Common myeloid progenitor, CD34-positive (primary cell): Measurements from ENCODE around the gene CCDC78.

Experiments
- CTCF ChIA-PET: fragments of 350-600 bp; sonication (Branson Sonifier 250); formaldehyde crosslinking; loops from one replicate; lab custom pipeline; 2021; ENCODE audit warnings: antibody characterized with exemption; lab: Charles Lee
- POLR2A ChIA-PET: fragments of 350-600 bp; sonication (Branson Sonifier 250); formaldehyde crosslinking; loops from one replicate; lab custom pipeline; 2021; ENCODE audit warnings: antibody characterized with exemption; lab: Charles Lee
- DNase-seq, 3 donors: peaks; one replicate each; pipeline versions ENCODE4 v3.0.0 to v3.0.0-alpha.2; 2013
- H3K27ac ChIP-seq, 2 experiments: 1 replicate in 1 of 2; 2 replicates in 1 of 2; pipeline ENCODE4 v1.7.0; 2013; ENCODE audit warnings: inconsistent platforms in 2 of 2, low read length in 2 of 2, mild to moderate bottlenecking in 2 of 2, low read depth in 1 of 2, moderate library complexity in 1 of 2; ENCODE audit not compliant: severe bottlenecking in 2 of 2, insufficient read depth in 1 of 2, poor library complexity in 1 of 2
- H3K27me3 ChIP-seq, 5 experiments: replicated peaks in 2 of 5; 1 replicate in 3 of 5; 2 replicates in 2 of 5; pipeline versions ENCODE4 v1.6.1 to v1.7.0; 2013; ENCODE audit warnings: low read length in 4 of 5, mild to moderate bottlenecking in 2 of 5, moderate library complexity in 2 of 5, inconsistent platforms in 1 of 5; ENCODE audit not compliant: insufficient read depth in 5 of 5, control insufficient read depth in 4 of 5
- H3K36me3 ChIP-seq, 4 experiments: 1 replicate in 2 of 4; 2 replicates in 2 of 4; pipeline versions ENCODE4 v1.6.1 to v1.7.0; 2013; ENCODE audit warnings: low read length in 3 of 4, control low read depth in 1 of 4, mild to moderate bottlenecking in 1 of 4; ENCODE audit not compliant: control insufficient read depth in 4 of 4, insufficient read depth in 4 of 4
- H3K4me1 ChIP-seq, 4 experiments: 1 replicate in 3 of 4; 2 replicates in 1 of 4; pipeline versions ENCODE4 v1.6.1 to v1.7.1; 2013; ENCODE audit warnings: low read length in 3 of 4, mild to moderate bottlenecking in 3 of 4, control low read depth in 1 of 4, inconsistent platforms in 1 of 4, moderate library complexity in 1 of 4; ENCODE audit not compliant: control insufficient read depth in 4 of 4, insufficient read depth in 4 of 4; ENCODE audit errors: control extremely low read depth in 1 of 4
- H3K4me3 ChIP-seq, 7 experiments: 1 replicate in 4 of 7; 2 replicates in 3 of 7; pipeline versions ENCODE4 v1.5.1 to v1.7.0; 2013; ENCODE audit warnings: mild to moderate bottlenecking in 7 of 7, low read length in 6 of 7, moderate library complexity in 6 of 7, inconsistent platforms in 2 of 7, low read depth in 2 of 7, control low read depth in 1 of 7; ENCODE audit not compliant: insufficient read depth in 4 of 7, control insufficient read depth in 1 of 7; ENCODE audit errors: extremely low read depth in 1 of 7
- H3K9me3 ChIP-seq, 5 experiments: 1 replicate in 4 of 5; 2 replicates in 1 of 5; pipeline versions ENCODE4 v1.6.1 to v1.7.1; 2013; ENCODE audit warnings: low read length in 4 of 5, mild to moderate bottlenecking in 2 of 5, inconsistent platforms in 1 of 5, low read depth in 1 of 5, moderate library complexity in 1 of 5; ENCODE audit not compliant: control insufficient read depth in 4 of 5, insufficient read depth in 2 of 5; ENCODE audit errors: control extremely low read depth in 1 of 5
- WGBS: methylation state at CpG from one replicate; pipeline ENCODE4 v1.1.5; 2013; ENCODE audit not compliant: insufficient coverage; 5-methylcytosine and 5-hydroxymethylcytosine counted together

CCDC78 gene

GRCh38 chr16:678858-679813 lies 47.1 kb downstream of the CCDC78 start:
- Histone ChIP-seq H3K4me1 (peaks cover 0 to 53% (median 45%) of the 10 kb centered on the region in 4 experiments), H3K27ac (peak overlapping the region in 1 of 2 experiments; percentile 49), H3K36me3 (peaks cover 0 to 23% (median 13%) of the 10 kb centered on the region in 4 experiments), H3K4me3 (peak overlapping the region; percentile 35 to 78 (median 60)), H3K27me3 (peaks cover 0 to 32% (median 2%) of the 10 kb centered on the region in 5 experiments), H3K9me3 (no peaks in the 10 kb centered on the region)
- ChIA-PET POLR2A (no interaction called here), CTCF (interaction anchor here (0.6 to 1.1 kb wide), 3 partner anchors 9 to 20 kb away, joined by 3 read pairs; no protein-coding TSS in a partner anchor)
- DNase-seq = peak; percentile 61 to 72 (median 69)
- 38% methylated on average over 27 of the region's 52 CpGs for WGBS

- Histone ChIP-seq H3K36me3 (peaks cover 0 to 31% (median 18%) of the 10 kb centered on the region in 4 experiments), H3K4me3 (no peak overlapping the region), H3K9me3 (no peaks in the 10 kb centered on the region), H3K27ac (no peak overlapping the region), H3K4me1 (peaks cover 0 to 47% (median 38%) of the 10 kb centered on the region in 4 experiments), H3K27me3 (peaks cover 0 to 32% (median 2%) of the 10 kb centered on the region in 5 experiments)
- 93% methylated on average over 19 of the region's 21 CpGs for WGBS
- ChIA-PET POLR2A (no interaction called here), CTCF (interaction anchor here (1.0 to 1.1 kb wide), 2 partner anchors 8 to 19 kb away, joined by 3 read pairs; no protein-coding TSS in a partner anchor)
- DNase-seq = no peak
Measured at GRCh38 chr16:678209-678857, 47.9 kb downstream of the CCDC78 start.

GRCh38 chr16:677316-678190 lies 48.7 kb downstream of the CCDC78 start:
- CTCF ChIA-PET = interaction anchor here (1.1 kb wide), 1 partner anchor 17 kb away, joined by 4 read pairs; no protein-coding TSS in a partner anchor
- no peak overlapping the region for H3K27ac ChIP-seq
- POLR2A ChIA-PET = no interaction called here
- H3K4me1 ChIP-seq = peaks cover 0 to 39% (median 33%) of the 10 kb centered on the region in 4 experiments
- DNase-seq = no peak
- peaks cover 0 to 31% (median 21%) of the 10 kb centered on the region in 4 experiments for H3K36me3 ChIP-seq
- no peaks in the 10 kb centered on the region for H3K9me3 ChIP-seq
- WGBS = 61% methylated on average over 39 of the region's 57 CpGs
- peaks cover 0 to 32% (median 2%) of the 10 kb centered on the region in 5 experiments for H3K27me3 ChIP-seq
- no peak overlapping the region for H3K4me3 ChIP-seq

- H3K36me3 ChIP-seq = peaks cover 0 to 31% (median 21%) of the 10 kb centered on the region in 4 experiments
- CTCF ChIA-PET = interaction anchor here (0.7 to 1.1 kb wide), 2 partner anchors 15 to 17 kb away, joined by 4 read pairs; no protein-coding TSS in a partner anchor
- peaks cover 0 to 33% (median 28%) of the 10 kb centered on the region in 4 experiments for H3K4me1 ChIP-seq
- H3K4me3 ChIP-seq = no peak overlapping the region
- H3K27ac ChIP-seq = no peak overlapping the region
- POLR2A ChIA-PET = no interaction called here
- no peak for DNase-seq
- WGBS = 70% methylated on average over 23 of the region's 23 CpGs
- H3K27me3 ChIP-seq = peaks cover 0 to 32% (median 2%) of the 10 kb centered on the region in 5 experiments
- H3K9me3 ChIP-seq = no peaks in the 10 kb centered on the region
Measured at GRCh38 chr16:676913-677312, 49.3 kb downstream of the CCDC78 start.

GRCh38 chr16:676565-676902 lies 49.7 kb downstream of the CCDC78 start:
- H3K27me3 ChIP-seq = peaks cover 0 to 32% (median 2%) of the 10 kb centered on the region in 5 experiments
- H3K4me3 ChIP-seq = no peak overlapping the region
- no peaks in the 10 kb centered on the region for H3K9me3 ChIP-seq
- POLR2A ChIA-PET = no interaction called here
- H3K4me1 ChIP-seq = peaks cover 0 to 29% (median 24%) of the 10 kb centered on the region in 4 experiments
- no peak for DNase-seq
- no peak overlapping the region for H3K27ac ChIP-seq
- CTCF ChIA-PET = interaction anchor here (0.7 to 1.4 kb wide), 3 partner anchors 9 to 16 kb away, joined by 4 to 6 read pairs (median 4); partner anchors contain the start of gene RHOT2
- WGBS = 96% methylated on average over 21 of the region's 21 CpGs
- peaks cover 0 to 30% (median 22%) of the 10 kb centered on the region in 4 experiments for H3K36me3 ChIP-seq

- Histone ChIP-seq H3K36me3 (peaks cover under 1 to 33% (median 27%) of the 10 kb centered on the region in 4 experiments), H3K4me1 (peaks cover 0 to 24% (median 19%) of the 10 kb centered on the region in 4 experiments), H3K9me3 (no peaks in the 10 kb centered on the region), H3K27me3 (peaks cover 0 to 32% (median 2%) of the 10 kb centered on the region in 5 experiments), H3K27ac (no peak overlapping the region), H3K4me3 (peak overlapping the region in 3 of 7 experiments; percentile 36 to 64 (median 40))
- WGBS = 87% methylated on average over 15 of the region's 25 CpGs
- ChIA-PET CTCF (interaction anchor here (0.7 to 1.4 kb wide), 3 partner anchors 9 to 15 kb away, joined by 4 to 6 read pairs (median 5); partner anchors contain the start of gene RHOT2), POLR2A (no interaction called here)
- DNase-seq = no peak
Measured at GRCh38 chr16:675884-676564, 50.2 kb downstream of the CCDC78 start.
